Fibroblast of peridontal ligament (primary cell): Measurements from ENCODE around the gene GPR18.
"Not testable (repeated sequence)": the region's sequence is repeated elsewhere in the genome, so short reads cannot be mapped to it uniquely, and the experiment has no call there.

Source experiments
- DNase-seq: peaks from one replicate; pipeline ENCODE4 v3.0.0-alpha.2; 2010; ENCODE audit errors: extremely low read depth

GPR18 gene

GRCh38 chr13:99266827-99267226 lies 8.6 kb upstream of the GPR18 start:
- DNase-seq: no peak

DNA sequence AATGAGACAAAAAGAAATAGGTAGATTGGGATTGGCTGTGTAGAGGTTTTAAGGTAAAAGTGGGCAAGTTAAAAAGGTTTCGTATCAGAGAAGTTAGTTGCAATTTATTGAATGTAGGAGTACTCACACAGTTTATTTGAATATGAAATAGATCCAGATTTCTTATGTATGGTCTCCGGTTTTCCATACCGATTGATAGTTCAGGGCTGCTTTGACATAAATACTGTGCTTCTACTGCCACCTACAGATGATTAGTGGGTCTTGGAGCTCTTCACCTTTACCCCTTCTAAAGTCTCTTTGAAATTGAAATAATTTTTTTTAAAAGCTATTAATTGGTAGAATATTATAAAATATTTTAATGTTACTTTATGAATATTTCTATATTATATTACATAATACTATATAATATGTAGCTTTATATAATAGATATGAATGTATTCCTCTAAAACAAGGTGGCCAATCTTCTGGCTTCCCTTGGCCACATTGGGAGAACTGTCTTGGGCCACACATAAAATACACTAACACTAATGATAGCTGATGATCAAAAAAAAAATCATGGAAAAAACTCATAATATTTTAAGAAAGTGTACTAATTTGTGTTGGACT lies 7.7 kb upstream of the GPR18 start:
- peak; percentile 78 for DNase-seq

DNA sequence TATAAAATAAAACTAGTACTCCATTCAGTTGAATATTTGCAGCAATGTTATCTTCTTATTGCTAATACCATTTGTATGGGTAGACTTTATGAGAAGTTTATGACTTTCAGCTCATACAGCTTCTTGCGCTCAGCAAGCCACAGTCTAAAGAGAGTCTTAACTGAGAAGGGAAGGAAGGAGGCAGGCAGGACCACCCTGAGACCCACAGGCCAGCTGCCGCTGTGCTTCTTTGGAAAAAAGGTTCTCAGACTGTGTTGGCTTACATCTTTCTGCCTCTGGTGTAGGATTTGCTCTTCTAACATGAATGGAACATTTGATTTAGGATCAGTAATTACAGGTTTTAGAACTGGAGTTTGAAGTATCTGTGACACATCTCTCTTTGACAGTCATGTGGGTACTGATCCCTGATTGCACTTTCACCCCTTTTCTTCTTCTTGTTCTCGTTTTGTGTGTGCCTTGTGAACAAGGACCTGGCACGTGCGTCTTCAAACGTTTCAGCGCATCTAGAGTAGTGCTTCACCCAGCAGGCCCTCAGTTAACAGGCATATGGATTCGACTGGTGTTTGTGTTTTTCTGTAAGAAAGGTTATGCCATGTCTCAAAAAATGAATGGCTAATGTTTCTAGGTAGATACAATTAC lies 7.1 kb upstream of the GPR18 start:
- no peak for DNase-seq

- no peak for DNase-seq
Observed at GRCh38 chr13:99264051-99264450, 5.9 kb upstream of the GPR18 start.

DNA sequence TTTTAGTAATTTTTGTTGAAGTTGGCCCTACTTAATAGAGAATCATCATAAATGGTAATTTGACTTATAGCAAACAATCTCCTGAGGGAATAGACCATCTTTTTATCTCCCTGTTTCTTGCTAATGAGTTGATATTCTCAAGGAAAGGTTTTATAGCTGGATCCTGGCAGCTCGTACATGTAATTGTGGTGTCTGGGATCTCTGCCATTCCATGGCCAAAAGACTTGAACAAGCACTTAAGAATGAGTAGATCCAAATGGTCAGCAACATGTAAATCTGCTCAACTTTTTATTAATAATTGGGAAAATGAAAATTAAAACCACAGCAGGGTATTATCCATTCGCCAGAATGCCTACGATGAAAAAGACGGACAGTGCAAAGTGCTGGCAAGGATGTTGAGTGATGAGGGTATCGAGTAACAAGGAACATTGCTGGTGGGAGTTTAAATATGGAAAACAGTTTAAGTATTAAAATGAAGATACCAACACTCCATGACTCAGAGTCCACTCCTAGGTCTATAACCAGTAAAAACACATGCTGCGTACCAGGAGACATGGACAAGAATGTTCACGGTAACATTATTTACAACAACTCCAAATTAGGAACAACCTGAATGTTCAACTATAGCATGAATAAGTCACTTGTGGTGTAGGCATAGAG lies 5.1 kb upstream of the GPR18 start:
- no peak for DNase-seq

GRCh38 chr13:99261059-99261458 lies 2.9 kb upstream of the GPR18 start:
- DNase-seq: no peak

DNA sequence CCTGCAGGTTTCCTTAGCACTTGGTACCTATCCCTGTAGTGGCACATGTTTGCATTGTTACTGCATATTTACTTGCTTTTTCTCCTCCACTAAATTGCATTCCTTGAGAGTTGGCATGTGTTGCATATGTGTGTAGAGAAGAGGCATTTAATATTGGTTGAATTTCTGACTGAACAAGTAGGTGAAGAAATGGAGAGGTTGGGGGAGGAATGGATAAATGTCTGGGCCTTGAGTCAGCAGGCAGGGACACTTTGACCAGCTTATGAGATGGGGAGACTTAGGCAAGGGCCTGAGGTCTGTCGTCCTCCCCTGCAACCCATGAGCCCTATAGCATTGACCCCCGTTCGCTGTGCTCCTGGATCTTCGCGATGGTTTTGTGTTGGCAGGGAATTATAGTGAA lies 2.0 kb upstream of the GPR18 start:
- DNase-seq: no peak

GRCh38 chr13:99258946-99259345 lies 767 bp upstream of the GPR18 start:
- no peak for DNase-seq

GRCh38 chr13:99257291-99257690 lies 888 bp downstream of the GPR18 start:
- no peak for DNase-seq

DNA sequence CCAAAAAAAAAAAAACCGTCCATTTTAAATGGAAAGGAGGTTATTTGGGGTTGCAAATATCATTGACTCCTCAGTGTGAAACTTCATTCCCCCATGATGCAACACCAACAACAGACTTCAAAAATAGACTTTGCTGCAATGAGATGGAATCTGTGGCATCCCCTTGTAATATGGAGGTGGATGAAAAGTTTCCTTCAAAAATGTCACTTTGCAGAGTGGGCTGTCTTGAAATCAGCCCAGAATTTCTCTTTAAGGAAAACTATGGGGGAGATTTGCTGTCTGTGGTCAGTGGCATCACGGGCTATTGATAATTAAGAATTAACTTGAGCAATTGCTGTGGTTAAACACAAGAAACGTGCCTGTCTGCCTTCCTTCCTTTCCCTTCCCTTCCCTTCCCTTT lies 1.5 kb downstream of the GPR18 start:
- DNase-seq: peak; percentile 79

DNA sequence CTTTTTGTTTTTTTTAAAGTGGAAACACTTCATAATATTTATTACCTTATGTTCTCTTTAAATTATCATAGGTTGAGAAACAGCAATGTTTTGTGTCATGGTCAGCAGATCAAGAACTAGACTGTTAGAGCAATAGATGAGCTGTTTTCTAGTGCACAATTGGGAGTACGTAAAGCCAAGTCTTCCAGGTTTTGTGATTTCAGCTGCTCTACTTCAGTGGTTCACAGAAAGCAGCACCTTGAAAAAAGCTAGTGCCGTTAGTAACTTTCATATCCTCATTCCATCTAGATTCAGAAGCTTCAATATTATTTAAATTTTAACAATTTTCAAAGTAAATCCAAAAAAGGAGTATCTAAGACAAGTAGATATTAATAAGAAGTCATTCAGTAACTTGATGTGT lies 1.9 kb downstream of the GPR18 start:
- no peak for DNase-seq

DNA sequence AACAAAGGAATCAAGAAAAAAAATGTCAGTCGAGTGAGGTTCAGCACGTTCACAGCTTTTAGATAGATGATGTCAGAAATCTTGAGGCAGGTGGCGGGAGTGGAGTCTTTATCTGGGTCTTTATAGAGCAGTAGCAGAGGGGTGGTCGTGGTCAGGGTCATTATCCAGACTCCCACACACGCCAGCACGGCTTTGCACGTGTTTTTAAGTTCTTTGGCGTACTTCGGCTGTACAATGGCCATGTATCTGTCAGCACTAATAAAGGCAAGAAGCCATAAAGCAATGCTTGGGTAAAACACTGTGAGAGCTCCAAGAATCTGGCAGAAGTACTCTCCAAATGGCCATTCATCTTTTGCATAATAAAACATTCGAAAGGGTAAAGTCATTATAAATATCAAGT lies 2.9 kb downstream of the GPR18 start:
- DNase-seq: no peak

- DNase-seq: no peak
Observed at GRCh38 chr13:99254830-99255229, 3.3 kb downstream of the GPR18 start.

- DNase-seq: no peak
Observed at GRCh38 chr13:99251921-99252320, 6.3 kb downstream of the GPR18 start.

GRCh38 chr13:99250982-99251825 lies 7.0 kb downstream of the GPR18 start:
- DNase-seq: no peak

- DNase-seq: not testable (repeated sequence)
Observed at GRCh38 chr13:99249606-99250005, 8.6 kb downstream of the GPR18 start.

DNA sequence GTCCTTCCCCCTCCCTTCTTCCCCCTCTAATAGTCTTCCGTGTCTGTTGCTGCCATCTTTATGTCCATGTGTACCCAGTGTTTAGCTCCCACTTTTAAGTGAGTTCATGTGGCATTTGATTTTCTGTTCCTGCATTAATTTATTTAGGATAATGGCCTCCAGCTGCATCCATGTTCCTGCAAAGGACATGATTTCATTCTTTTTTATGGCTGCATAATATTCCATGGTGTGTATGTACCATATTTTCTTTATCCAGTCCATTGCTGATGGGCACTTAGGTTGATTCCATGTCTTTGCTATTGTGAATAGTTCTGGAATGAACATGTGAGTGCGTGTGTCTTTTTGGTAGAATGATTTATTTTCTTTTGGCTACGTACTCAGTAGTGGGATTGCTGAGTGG lies 9.0 kb downstream of the GPR18 start:
- DNase-seq: not testable (repeated sequence)

DNA sequence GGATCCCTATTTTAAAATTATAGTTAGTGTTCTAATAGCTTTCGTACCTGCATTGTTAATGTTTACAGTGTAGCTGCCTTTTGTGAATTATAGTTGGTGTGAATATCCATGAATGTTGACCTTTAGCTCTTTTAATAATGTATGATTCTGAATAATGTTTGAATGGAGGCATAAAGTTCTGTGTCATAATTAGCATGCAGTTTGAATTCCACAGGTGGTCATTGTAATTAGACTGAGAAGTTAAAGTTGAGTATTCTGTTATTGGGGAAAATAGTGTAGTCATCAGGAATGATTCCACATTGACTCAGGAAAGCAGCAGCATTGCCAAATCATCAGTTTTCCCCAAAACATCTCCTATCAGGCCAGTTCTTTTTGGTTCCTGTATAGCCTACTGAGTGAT lies 12.1 kb downstream of the GPR18 start:
- no peak for DNase-seq

DNA sequence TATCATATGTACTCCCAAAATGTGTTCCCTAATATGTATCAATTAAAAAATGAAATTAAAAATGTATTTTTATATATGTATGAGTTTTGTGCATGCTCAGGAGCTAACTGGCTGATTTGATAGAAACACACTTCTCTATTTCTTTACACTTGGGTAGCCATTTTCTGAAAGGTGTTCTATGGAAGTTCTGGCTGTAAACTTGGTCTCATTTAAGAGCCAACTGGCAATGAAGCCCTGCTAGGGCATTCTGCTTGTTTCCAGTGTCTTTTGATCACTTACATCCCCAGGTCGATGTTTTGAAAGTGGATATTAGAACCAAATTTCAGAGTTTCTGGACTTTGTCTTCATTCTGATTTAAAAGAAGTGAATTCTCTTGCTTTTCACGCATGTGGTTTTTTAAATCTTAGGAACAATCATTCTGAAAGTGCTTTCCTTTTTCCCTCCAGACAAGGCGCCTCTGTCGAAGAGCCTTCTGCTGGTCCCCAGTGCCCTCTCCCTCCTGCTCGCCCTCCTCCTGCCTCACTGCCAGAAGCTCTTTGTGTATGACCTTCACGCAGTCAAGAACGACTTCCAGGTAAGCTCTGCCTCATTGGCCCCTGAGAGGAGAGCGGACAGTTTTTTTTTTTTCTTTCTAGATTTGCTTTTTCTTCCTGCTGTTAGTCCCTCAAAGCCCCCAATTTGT lies 20.1 kb downstream of the GPR18 start:
- DNase-seq: no peak

GRCh38 chr13:99231721-99232120 lies 26.5 kb downstream of the GPR18 start:
- DNase-seq: no peak

DNA sequence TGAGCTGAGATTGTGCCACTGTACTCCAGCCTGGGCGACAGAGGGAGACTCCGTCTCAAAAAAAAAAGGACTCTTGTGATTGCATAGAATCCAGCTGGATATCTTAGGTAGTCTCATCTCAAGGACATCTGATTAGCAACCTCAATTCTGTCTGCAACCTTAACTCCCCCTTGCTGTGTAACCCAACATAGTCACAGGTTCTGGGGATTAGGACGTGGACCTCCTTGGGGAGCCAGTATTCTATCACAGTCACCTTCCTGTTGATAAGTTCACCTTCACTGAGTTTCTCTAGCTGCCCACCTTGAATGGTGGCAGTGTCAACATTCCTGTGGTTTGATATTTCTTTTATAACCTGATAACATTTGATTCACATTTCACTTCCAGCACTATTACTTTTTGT lies 27.2 kb downstream of the GPR18 start:
- DNase-seq: no peak

DNA sequence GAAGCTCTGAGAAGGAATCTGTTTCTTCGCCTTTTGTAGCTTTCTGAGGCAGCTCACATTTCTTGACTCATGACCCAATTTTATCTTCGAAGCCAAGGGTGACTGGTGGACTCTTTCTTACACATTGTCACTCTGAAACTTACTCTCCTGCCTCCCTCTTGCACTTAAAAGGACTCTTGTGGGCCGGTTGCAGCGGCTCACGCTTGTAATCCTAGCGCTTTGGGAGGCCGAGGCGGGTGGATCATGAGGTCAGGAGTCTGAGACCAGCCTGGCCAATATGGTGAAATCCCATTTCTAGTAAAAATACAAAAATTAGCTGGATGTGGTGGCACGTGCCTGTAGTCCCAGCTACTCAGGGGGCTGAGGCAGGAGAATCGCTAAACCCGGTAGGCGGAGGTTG lies 27.6 kb downstream of the GPR18 start:
- DNase-seq: not testable (repeated sequence)
